Activated CD4-positive, alpha-beta memory T cell treated with anti-CD3 and anti-CD28 coated beads for 36 hours (primary cell): ENCODE data around the gene BTBD16. TPM values are rescaled to one million over a fixed set of nuclear protein-coding genes. Genes with fewer than 3 reads are reported as not detected.

Source experiments
- CTCF ChIA-PET: fragments of 350-600 bp; sonication (Branson Sonifier 250); formaldehyde crosslinking; loops from one replicate; lab custom pipeline; 2021; ENCODE audit warnings: antibody characterized with exemption, inconsistent platforms; lab: Charles Lee
- POLR2A ChIA-PET: fragments of 350-600 bp; sonication (Branson Sonifier 250); formaldehyde crosslinking; loops from one replicate; lab custom pipeline; 2021; ENCODE audit warnings: antibody characterized with exemption; lab: Charles Lee
- DNase-seq: peaks from one replicate; pipeline ENCODE4 v3.0.0-alpha.2; 2020
- H3K27ac Mint-ChIP-seq: one replicate; pipeline ENCODE4 v1.8.0; 2021; ENCODE audit warnings: mixed read lengths
- H3K27me3 Mint-ChIP-seq: one replicate; pipeline ENCODE4 v1.8.0; 2021; ENCODE audit warnings: mixed read lengths
- H3K36me3 Mint-ChIP-seq: one replicate; pipeline ENCODE4 v1.8.0; 2021; ENCODE audit warnings: mixed read lengths
- H3K4me1 Mint-ChIP-seq: one replicate; pipeline ENCODE4 v1.8.0; 2021; ENCODE audit warnings: low read depth, mixed read lengths
- H3K4me3 Mint-ChIP-seq: one replicate; pipeline ENCODE4 v1.8.0; 2021; ENCODE audit warnings: mild to moderate bottlenecking, mixed read lengths
- H3K9me3 Mint-ChIP-seq: one replicate; pipeline ENCODE4 v1.8.0; 2021; ENCODE audit warnings: mixed read lengths
- intact Hi-C: fragments of 100-400 bp; cut with micrococcal nuclease; formaldehyde crosslinking; loops from one replicate; pipeline ENCODE4 v1.15.1; 2023
- total RNA-seq, 2 experiments: library from RNA; stranded (reverse); gene quantifications; one replicate each; pipeline ENCODE4 v1.2.3, GENCODE V29; 2021

Gene BTBD16
- total RNA-seq, 2 experiments from 2014 or later, result not detected

GRCh38 chr10:122291739-122292138 is 20.6 kb downstream of the BTBD16 start:
- Mint-ChIP-seq H3K27me3 (peaks cover 2% of the 10 kb centered on the region), H3K4me1 (peaks cover 17% of the 10 kb centered on the region), H3K27ac (no peak overlapping the region), H3K4me3 (no peak overlapping the region), H3K9me3 (no peaks in the 10 kb centered on the region), H3K36me3 (no peaks in the 10 kb centered on the region)
- intact Hi-C loops, result no loop called here
- no peak for DNase-seq
- CTCF ChIA-PET, result interaction anchor here (0.6 to 1.0 kb wide), 2 partner anchors 274 to 312 kb away, joined by 3 to 4 read pairs; no protein-coding TSS in a partner anchor
- POLR2A ChIA-PET, result no interaction called here

GRCh38 chr10:122292376-122292775 is 21.3 kb downstream of the BTBD16 start:
- Mint-ChIP-seq H3K4me3 (no peak overlapping the region), H3K4me1 (peaks cover 17% of the 10 kb centered on the region), H3K27me3 (no peaks in the 10 kb centered on the region), H3K36me3 (no peaks in the 10 kb centered on the region), H3K9me3 (no peaks in the 10 kb centered on the region), H3K27ac (no peak overlapping the region)
- CTCF ChIA-PET, result interaction anchor here (1.0 kb wide), 1 partner anchor 273 kb away, joined by 4 read pairs; no protein-coding TSS in a partner anchor
- no peak for DNase-seq
- POLR2A ChIA-PET, result no interaction called here
- intact Hi-C loops, result no loop called here

GRCh38 chr10:122293156-122293960 is 22.3 kb downstream of the BTBD16 start:
- peaks cover 17% of the 10 kb centered on the region for H3K4me1 Mint-ChIP-seq
- H3K9me3 Mint-ChIP-seq, result no peaks in the 10 kb centered on the region
- ChIA-PET POLR2A (no interaction called here), CTCF (interaction anchor here (1.1 to 6.7 kb wide), 7 partner anchors 14 to 276 kb away, joined by 3 to 178 read pairs (median 4); no protein-coding TSS in a partner anchor)
- DNase-seq, result peak; percentile 42
- no peaks in the 10 kb centered on the region for H3K27me3 Mint-ChIP-seq
- H3K4me3 Mint-ChIP-seq, result no peak overlapping the region
- intact Hi-C loops, result no loop called here
- H3K36me3 Mint-ChIP-seq, result no peaks in the 10 kb centered on the region
- no peak overlapping the region for H3K27ac Mint-ChIP-seq

- ChIA-PET CTCF (interaction anchor here (1.1 to 6.7 kb wide), 7 partner anchors 14 to 275 kb away, joined by 3 to 178 read pairs (median 4); no protein-coding TSS in a partner anchor), POLR2A (no interaction called here)
- DNase-seq, result no peak
- Mint-ChIP-seq H3K4me1 (peaks cover 17% of the 10 kb centered on the region), H3K36me3 (no peaks in the 10 kb centered on the region), H3K4me3 (no peak overlapping the region), H3K27ac (no peak overlapping the region), H3K9me3 (no peaks in the 10 kb centered on the region), H3K27me3 (no peaks in the 10 kb centered on the region)
- intact Hi-C loops, result no loop called here
Observed at GRCh38 chr10:122293961-122294380, 22.9 kb downstream of the BTBD16 start.

GRCh38 chr10:122294511-122295450 is 23.7 kb downstream of the BTBD16 start:
- Mint-ChIP-seq H3K27ac (no peak overlapping the region), H3K4me3 (no peak overlapping the region), H3K9me3 (no peaks in the 10 kb centered on the region), H3K27me3 (no peaks in the 10 kb centered on the region), H3K36me3 (no peaks in the 10 kb centered on the region), H3K4me1 (peaks cover 16% of the 10 kb centered on the region)
- ChIA-PET CTCF (interaction anchor here (1.1 to 6.7 kb wide), 4 partner anchors 27 to 274 kb away, joined by 3 to 178 read pairs (median 39); no protein-coding TSS in a partner anchor), POLR2A (no interaction called here)
- intact Hi-C loops, result no loop called here
- no peak for DNase-seq

- POLR2A ChIA-PET, result no interaction called here
- Mint-ChIP-seq H3K36me3 (no peaks in the 10 kb centered on the region), H3K4me1 (peaks cover 13% of the 10 kb centered on the region), H3K27ac (no peak overlapping the region), H3K27me3 (no peaks in the 10 kb centered on the region), H3K4me3 (no peak overlapping the region), H3K9me3 (no peaks in the 10 kb centered on the region)
- CTCF ChIA-PET, result interaction anchor here (5.0 to 6.7 kb wide), 2 partner anchors 138 to 270 kb away, joined by 73 to 178 read pairs; no protein-coding TSS in a partner anchor
- intact Hi-C loops, result no loop called here
- DNase-seq, result no peak
Observed at GRCh38 chr10:122295451-122295809, 24.3 kb downstream of the BTBD16 start.

- H3K4me1 Mint-ChIP-seq, result peaks cover 13% of the 10 kb centered on the region
- H3K27me3 Mint-ChIP-seq, result no peaks in the 10 kb centered on the region
- no peaks in the 10 kb centered on the region for H3K9me3 Mint-ChIP-seq
- DNase-seq, result no peak
- ChIA-PET POLR2A (no interaction called here), CTCF (interaction anchor here (0.9 to 6.7 kb wide), 4 partner anchors 10 to 269 kb away, joined by 3 to 178 read pairs (median 38); no protein-coding TSS in a partner anchor)
- H3K36me3 Mint-ChIP-seq, result no peaks in the 10 kb centered on the region
- H3K27ac Mint-ChIP-seq, result no peak overlapping the region
- no peak overlapping the region for H3K4me3 Mint-ChIP-seq
- intact Hi-C loops, result no loop called here
Observed at GRCh38 chr10:122296363-122297120, 25.4 kb downstream of the BTBD16 start.

- Mint-ChIP-seq H3K9me3 (no peaks in the 10 kb centered on the region), H3K27ac (no peak overlapping the region), H3K36me3 (no peaks in the 10 kb centered on the region), H3K27me3 (no peaks in the 10 kb centered on the region), H3K4me1 (peaks cover 13% of the 10 kb centered on the region), H3K4me3 (no peak overlapping the region)
- CTCF ChIA-PET, result interaction anchor here (0.9 to 6.7 kb wide), 4 partner anchors 9 to 268 kb away, joined by 3 to 178 read pairs (median 38); no protein-coding TSS in a partner anchor
- intact Hi-C loops, result no loop called here
- POLR2A ChIA-PET, result no interaction called here
- DNase-seq, result no peak
Observed at GRCh38 chr10:122297583-122297982, 26.5 kb downstream of the BTBD16 start.

GRCh38 chr10:122298206-122298597 is 27.1 kb downstream of the BTBD16 start:
- CTCF ChIA-PET, result interaction anchor here (0.9 to 6.7 kb wide), 19 partner anchors 10 to 267 kb away, joined by 3 to 178 read pairs (median 5); no protein-coding TSS in a partner anchor
- Mint-ChIP-seq H3K9me3 (no peaks in the 10 kb centered on the region), H3K27ac (no peak overlapping the region), H3K27me3 (no peaks in the 10 kb centered on the region), H3K36me3 (no peaks in the 10 kb centered on the region), H3K4me1 (peaks cover 9% of the 10 kb centered on the region), H3K4me3 (no peak overlapping the region)
- POLR2A ChIA-PET, result no interaction called here
- intact Hi-C loops, result loop anchor here (1.0 kb wide), 2 partner anchors 137 to 267 kb away; no protein-coding TSS in a partner anchor
- no peak for DNase-seq

GRCh38 chr10:122298598-122299301 is 27.7 kb downstream of the BTBD16 start:
- peaks cover 7% of the 10 kb centered on the region for H3K4me1 Mint-ChIP-seq
- H3K27ac Mint-ChIP-seq, result no peak overlapping the region
- H3K4me3 Mint-ChIP-seq, result no peak overlapping the region
- POLR2A ChIA-PET, result no interaction called here
- H3K36me3 Mint-ChIP-seq, result no peaks in the 10 kb centered on the region
- intact Hi-C loops, result loop anchor here (1.0 kb wide), 3 partner anchors 44 to 267 kb away; no protein-coding TSS in a partner anchor
- no peaks in the 10 kb centered on the region for H3K9me3 Mint-ChIP-seq
- peak; percentile 79 for DNase-seq
- CTCF ChIA-PET, result interaction anchor here (0.6 to 6.7 kb wide), 30 partner anchors 9 to 267 kb away, joined by 3 to 178 read pairs (median 4); partner anchors contain the start of genes BTBD16 and PLEKHA1
- H3K27me3 Mint-ChIP-seq, result no peaks in the 10 kb centered on the region
